ENCODE results near the gene CEBPZ.

CEBPZ gene

GRCh38 chr2:37192551-37192950 lies 38.8 kb downstream of the CEBPZ start:
- H3K36me3 ChIP-seq (ENCODE audit: insufficient read depth, low read length), result no peaks in the 10 kb centered on the region
- no peaks in the 10 kb centered on the region for H3K27me3 ChIP-seq (ENCODE audit: control insufficient read depth in 1 of 2, insufficient read depth in 2 of 2, low read length in 2 of 2)
- peaks cover 10% of the 10 kb centered on the region for H3K4me1 ChIP-seq (ENCODE audit: insufficient read depth, low read length)
- H3K9ac ChIP-seq (ENCODE audit: low read length), result no peak overlapping the region
- H3K27ac ChIP-seq (ENCODE audit: low read depth, low read length), result no peak overlapping the region
- H3K9me3 ChIP-seq (ENCODE audit: low read length), result no peaks in the 10 kb centered on the region
- H3K4me3 ChIP-seq (ENCODE audit: low read depth in 1 of 2, low read length in 2 of 2), result no peak overlapping the region

- Histone ChIP-seq H3K9ac (ENCODE audit: low read length) (no peak overlapping the region), H3K4me3 (ENCODE audit: low read depth in 1 of 2, low read length in 2 of 2) (no peak overlapping the region), H3K27ac (ENCODE audit: low read depth, low read length) (no peak overlapping the region), H3K4me1 (ENCODE audit: insufficient read depth, low read length) (peaks cover 4% of the 10 kb centered on the region), H3K27me3 (ENCODE audit: control insufficient read depth in 1 of 2, insufficient read depth in 2 of 2, low read length in 2 of 2) (no peaks in the 10 kb centered on the region), H3K36me3 (ENCODE audit: insufficient read depth, low read length) (no peaks in the 10 kb centered on the region), H3K9me3 (ENCODE audit: low read length) (no peaks in the 10 kb centered on the region)
These were observed 39.6 kb downstream of the CEBPZ start for GRCh38 chr2:37191747-37192146.

- no peak overlapping the region for H3K4me3 ChIP-seq (ENCODE audit: low read depth in 1 of 2, low read length in 2 of 2)
- no peaks in the 10 kb centered on the region for H3K36me3 ChIP-seq (ENCODE audit: insufficient read depth, low read length)
- H3K9me3 ChIP-seq (ENCODE audit: low read length), result no peaks in the 10 kb centered on the region
- H3K27ac ChIP-seq (ENCODE audit: low read depth, low read length), result no peak overlapping the region
- no peak overlapping the region for H3K9ac ChIP-seq (ENCODE audit: low read length)
- no peaks in the 10 kb centered on the region for H3K27me3 ChIP-seq (ENCODE audit: control insufficient read depth in 1 of 2, insufficient read depth in 2 of 2, low read length in 2 of 2)
- H3K4me1 ChIP-seq (ENCODE audit: insufficient read depth, low read length), result peaks cover 4% of the 10 kb centered on the region
These were observed 40.1 kb downstream of the CEBPZ start for GRCh38 chr2:37191253-37191652.

- Histone ChIP-seq H3K4me1 (ENCODE audit: insufficient read depth, low read length) (no peaks in the 10 kb centered on the region), H3K36me3 (ENCODE audit: insufficient read depth, low read length) (no peaks in the 10 kb centered on the region), H3K9me3 (ENCODE audit: low read length) (no peaks in the 10 kb centered on the region), H3K4me3 (ENCODE audit: low read depth in 1 of 2, low read length in 2 of 2) (no peak overlapping the region), H3K27ac (ENCODE audit: low read depth, low read length) (no peak overlapping the region), H3K9ac (ENCODE audit: low read length) (no peak overlapping the region), H3K27me3 (ENCODE audit: control insufficient read depth in 1 of 2, insufficient read depth in 2 of 2, low read length in 2 of 2) (no peaks in the 10 kb centered on the region)
These were observed 41.1 kb downstream of the CEBPZ start for GRCh38 chr2:37190290-37190689.

GRCh38 chr2:37189452-37190153 lies 41.8 kb downstream of the CEBPZ start:
- no peaks in the 10 kb centered on the region for H3K36me3 ChIP-seq (ENCODE audit: insufficient read depth, low read length)
- no peaks in the 10 kb centered on the region for H3K27me3 ChIP-seq (ENCODE audit: control insufficient read depth in 1 of 2, insufficient read depth in 2 of 2, low read length in 2 of 2)
- H3K4me3 ChIP-seq (ENCODE audit: low read depth in 1 of 2, low read length in 2 of 2), result no peak overlapping the region
- no peaks in the 10 kb centered on the region for H3K4me1 ChIP-seq (ENCODE audit: insufficient read depth, low read length)
- H3K27ac ChIP-seq (ENCODE audit: low read depth, low read length), result no peak overlapping the region
- no peaks in the 10 kb centered on the region for H3K9me3 ChIP-seq (ENCODE audit: low read length)
- no peak overlapping the region for H3K9ac ChIP-seq (ENCODE audit: low read length)

GRCh38 chr2:37188570-37188969 lies 42.8 kb downstream of the CEBPZ start, which contains the start of gene SULT6B1:
Gene SULT6B1 (minus strand): TSS chr2:37188670. CDS start chr2:37188640, 30 bp downstream.
- H3K27ac ChIP-seq (ENCODE audit: low read depth, low read length), result no peak within 1 kb of the TSS
- H3K9ac ChIP-seq (ENCODE audit: low read length), result no peak within 1 kb of the TSS
- no peak within 1 kb of the TSS for H3K4me3 ChIP-seq (ENCODE audit: low read depth in 1 of 2, low read length in 2 of 2)
- H3K36me3 ChIP-seq (ENCODE audit: insufficient read depth, low read length), result no peaks in the 10 kb centered on the region
- no peaks in the 10 kb centered on the region for H3K4me1 ChIP-seq (ENCODE audit: insufficient read depth, low read length)
- no peaks in the 10 kb centered on the region for H3K9me3 ChIP-seq (ENCODE audit: low read length)
- H3K27me3 ChIP-seq (ENCODE audit: control insufficient read depth in 1 of 2, insufficient read depth in 2 of 2, low read length in 2 of 2), result no peaks in the 10 kb centered on the region

GRCh38 chr2:37181726-37182684 lies 49.4 kb downstream of the CEBPZ start:
- Histone ChIP-seq H3K27ac (ENCODE audit: low read depth, low read length) (no peak overlapping the region), H3K9ac (ENCODE audit: low read length) (no peak overlapping the region), H3K36me3 (ENCODE audit: insufficient read depth, low read length) (no peaks in the 10 kb centered on the region), H3K9me3 (ENCODE audit: low read length) (no peaks in the 10 kb centered on the region), H3K4me3 (ENCODE audit: low read depth in 1 of 2, low read length in 2 of 2) (no peak overlapping the region), H3K27me3 (ENCODE audit: control insufficient read depth in 1 of 2, insufficient read depth in 2 of 2, low read length in 2 of 2) (no peaks in the 10 kb centered on the region), H3K4me1 (ENCODE audit: insufficient read depth, low read length) (no peaks in the 10 kb centered on the region)

- H3K9ac ChIP-seq (ENCODE audit: low read length), result no peak overlapping the region
- no peaks in the 10 kb centered on the region for H3K36me3 ChIP-seq (ENCODE audit: insufficient read depth, low read length)
- H3K9me3 ChIP-seq (ENCODE audit: low read length), result no peaks in the 10 kb centered on the region
- no peaks in the 10 kb centered on the region for H3K27me3 ChIP-seq (ENCODE audit: control insufficient read depth in 1 of 2, insufficient read depth in 2 of 2, low read length in 2 of 2)
- H3K27ac ChIP-seq (ENCODE audit: low read depth, low read length), result no peak overlapping the region
- no peaks in the 10 kb centered on the region for H3K4me1 ChIP-seq (ENCODE audit: insufficient read depth, low read length)
- H3K4me3 ChIP-seq (ENCODE audit: low read depth in 1 of 2, low read length in 2 of 2), result no peak overlapping the region
These were observed 50.8 kb downstream of the CEBPZ start for GRCh38 chr2:37180640-37181039.

- H3K27me3 ChIP-seq (ENCODE audit: control insufficient read depth in 1 of 2, insufficient read depth in 2 of 2, low read length in 2 of 2), result no peaks in the 10 kb centered on the region
- no peak overlapping the region for H3K4me3 ChIP-seq (ENCODE audit: low read depth in 1 of 2, low read length in 2 of 2)
- no peaks in the 10 kb centered on the region for H3K36me3 ChIP-seq (ENCODE audit: insufficient read depth, low read length)
- H3K27ac ChIP-seq (ENCODE audit: low read depth, low read length), result no peak overlapping the region
- H3K4me1 ChIP-seq (ENCODE audit: insufficient read depth, low read length), result no peaks in the 10 kb centered on the region
- no peak overlapping the region for H3K9ac ChIP-seq (ENCODE audit: low read length)
- H3K9me3 ChIP-seq (ENCODE audit: low read length), result no peaks in the 10 kb centered on the region
These were observed 51.3 kb downstream of the CEBPZ start for GRCh38 chr2:37180006-37180639.

GRCh38 chr2:37173741-37174140 lies 57.7 kb downstream of the CEBPZ start:
- Histone ChIP-seq H3K9ac (ENCODE audit: low read length) (no peak overlapping the region), H3K4me3 (ENCODE audit: low read depth in 1 of 2, low read length in 2 of 2) (no peak overlapping the region), H3K27ac (ENCODE audit: low read depth, low read length) (no peak overlapping the region), H3K9me3 (ENCODE audit: low read length) (no peaks in the 10 kb centered on the region), H3K27me3 (ENCODE audit: control insufficient read depth in 1 of 2, insufficient read depth in 2 of 2, low read length in 2 of 2) (no peaks in the 10 kb centered on the region), H3K4me1 (ENCODE audit: insufficient read depth, low read length) (no peaks in the 10 kb centered on the region), H3K36me3 (ENCODE audit: insufficient read depth, low read length) (no peaks in the 10 kb centered on the region)

GRCh38 chr2:37171624-37171950 lies 59.8 kb downstream of the CEBPZ start:
- Histone ChIP-seq H3K27me3 (ENCODE audit: control insufficient read depth in 1 of 2, insufficient read depth in 2 of 2, low read length in 2 of 2) (no peaks in the 10 kb centered on the region), H3K9ac (ENCODE audit: low read length) (no peak overlapping the region)

More at GRCh38 chr2:37171624-37171950, 59.8 kb downstream of the CEBPZ start:
- no peak overlapping the region for H3K4me3 ChIP-seq (ENCODE audit: low read depth in 1 of 2, low read length in 2 of 2)
- no peaks in the 10 kb centered on the region for H3K9me3 ChIP-seq (ENCODE audit: low read length)
- H3K4me1 ChIP-seq (ENCODE audit: insufficient read depth, low read length), result no peaks in the 10 kb centered on the region
- no peaks in the 10 kb centered on the region for H3K36me3 ChIP-seq (ENCODE audit: insufficient read depth, low read length)
- no peak overlapping the region for H3K27ac ChIP-seq (ENCODE audit: low read depth, low read length)
